ENCODE data around the gene RHBDD2. TPM values are rescaled to one million over a fixed set of nuclear protein-coding genes. Genes with fewer than 3 reads are reported as not detected.

RHBDD2 gene
- total RNA-seq, 4 donors from 2014 or later = 21.6 to 30.2 (median 25.6) TPM

- no peak for ATAC-seq
- H3K4me1 ChIP-seq = peaks cover 0 to 30% (median 9%) of the 10 kb centered on the region in 3 donors
- 82 to 86% methylated on average over 5 to 15 of the region's 21 CpGs for WGBS, 2 donors (ENCODE audit: low coverage in 1 of 2)
- H3K9me3 ChIP-seq = no peaks in the 10 kb centered on the region
- TF ChIP-seq POLR2AphosphoS5 (IDR thresholded peaks at IDR 0.05) (no peak), EP300 (IDR thresholded peaks at IDR 0.05) (no peak), POLR2A (IDR thresholded peaks at IDR 0.05) (no peak), CTCF (IDR thresholded peaks at IDR 0.05) (no peak)
- H3K36me3 ChIP-seq = no peaks in the 10 kb centered on the region
- no peak overlapping the region for H3K27ac ChIP-seq
- H3K4me3 ChIP-seq = no peak overlapping the region
- H3K27me3 ChIP-seq = no peaks in the 10 kb centered on the region
These were observed 3.4 kb upstream of the RHBDD2 start for GRCh38 chr7:75875113-75876080.

- H3K27ac ChIP-seq = no peak overlapping the region
- peaks cover 0 to 8% of the 10 kb centered on the region in 2 donors for H3K36me3 ChIP-seq
- H3K9me3 ChIP-seq = no peaks in the 10 kb centered on the region
- WGBS, 2 donors (ENCODE audit: low coverage in 1 of 2) = 71 to 76% methylated on average over 5 to 8 of the region's 11 CpGs
- TF ChIP-seq POLR2AphosphoS5 (IDR thresholded peaks at IDR 0.05) (no peak), CTCF (IDR thresholded peaks at IDR 0.05) (no peak), EP300 (IDR thresholded peaks at IDR 0.05) (no peak), POLR2A (IDR thresholded peaks at IDR 0.05) (no peak)
- no peak overlapping the region for H3K4me3 ChIP-seq
- peaks cover 0 to 39% (median 9%) of the 10 kb centered on the region in 3 donors for H3K4me1 ChIP-seq
- no peak for ATAC-seq
- no peaks in the 10 kb centered on the region for H3K27me3 ChIP-seq
These were observed 2.5 kb upstream of the RHBDD2 start for GRCh38 chr7:75876126-75876881.

GRCh38 chr7:75878312-75878768, 494 bp upstream of the RHBDD2 start:
- Histone ChIP-seq H3K4me3 (peak overlapping the region; percentile 18 to 62), H3K36me3 (peaks cover 0 to 28% of the 10 kb centered on the region in 2 donors), H3K9me3 (no peaks in the 10 kb centered on the region), H3K27me3 (no peaks in the 10 kb centered on the region), H3K27ac (peak overlapping the region; percentile 15 to 87 (median 78)), H3K4me1 (peaks cover 0 to 35% (median 9%) of the 10 kb centered on the region in 3 donors)
- TF ChIP-seq POLR2A (IDR thresholded peaks at IDR 0.05) (no peak), EP300 (IDR thresholded peaks at IDR 0.05) (no peak), POLR2AphosphoS5 (IDR thresholded peaks at IDR 0.05) (no peak), CTCF (IDR thresholded peaks at IDR 0.05) (no peak)
- 0 to 9% methylated on average over 7 to 10 of the region's 10 CpGs for WGBS, 2 donors (ENCODE audit: low coverage in 1 of 2)
- ATAC-seq = peak; percentile 17

- Histone ChIP-seq H3K36me3 (peaks cover 0 to 42% of the 10 kb centered on the region in 2 donors), H3K4me3 (peak overlapping the region; percentile 62 to 63)
These were observed 944 bp downstream of the RHBDD2 start for GRCh38 chr7:75879771-75880184.

More at GRCh38 chr7:75879771-75880184, 944 bp downstream of the RHBDD2 start:
- H3K9me3 ChIP-seq = no peaks in the 10 kb centered on the region
- H3K4me1 ChIP-seq = peaks cover 0 to 35% (median 9%) of the 10 kb centered on the region in 3 donors
- H3K27ac ChIP-seq = peak overlapping the region in 2 of 4 donors; percentile 74 to 86
- ATAC-seq = no peak
- 11 to 16% methylated on average over 8 of the region's 8 CpGs for WGBS, 2 donors (ENCODE audit: low coverage in 1 of 2)
- H3K27me3 ChIP-seq = no peaks in the 10 kb centered on the region
- no peak for TF ChIP-seq CTCF (IDR thresholded peaks at IDR 0.05)
- TF ChIP-seq POLR2A (IDR thresholded peaks at IDR 0.05) = no peak
- no peak for TF ChIP-seq POLR2AphosphoS5 (IDR thresholded peaks at IDR 0.05)
- TF ChIP-seq EP300 (IDR thresholded peaks at IDR 0.05) = no peak

Measured in gastroesophageal sphincter (tissue), 4 donors.